ENCODE data around the gene CPEB1.

GRCh38 chr15:82677720-82678323 is 30.7 kb upstream of the CPEB1 start:
- TF ChIP-seq CTCF (IDR thresholded peaks at IDR 0.05) = no peak
- no peak for TF ChIP-seq POLR2AphosphoS5 (IDR thresholded peaks at IDR 0.05)

Measured in stomach (tissue), 4 donors.